Right renal cortex interstitium (tissue), 3 donors: ENCODE results near the gene UROS. TPM values are rescaled to one million over a fixed set of nuclear protein-coding genes. Genes with fewer than 3 reads are reported as not detected.

Source experiments
- DNase-seq, 3 donors: peaks; one replicate each; pipeline ENCODE4 v3.0.0-alpha.2; 2013; ENCODE audit warnings: low read depth in 3 of 3, low spot score in 2 of 3
- polyA plus RNA-seq, 3 donors: library from polyadenylated mRNA; unstranded; fragments of 120-200 nt; gene quantifications; one replicate each; pipeline ENCODE4 v1.2.1, GENCODE V29; 2013; ENCODE audit not compliant: insufficient read length in 3 of 3

Gene UROS
- polyA plus RNA-seq, 3 donors = 59.7 to 65.8 (median 59.8) TPM

- DNase-seq = no peak
Observed at GRCh38 chr10:125838802-125839575, 15.9 kb upstream of the UROS start.

DNA sequence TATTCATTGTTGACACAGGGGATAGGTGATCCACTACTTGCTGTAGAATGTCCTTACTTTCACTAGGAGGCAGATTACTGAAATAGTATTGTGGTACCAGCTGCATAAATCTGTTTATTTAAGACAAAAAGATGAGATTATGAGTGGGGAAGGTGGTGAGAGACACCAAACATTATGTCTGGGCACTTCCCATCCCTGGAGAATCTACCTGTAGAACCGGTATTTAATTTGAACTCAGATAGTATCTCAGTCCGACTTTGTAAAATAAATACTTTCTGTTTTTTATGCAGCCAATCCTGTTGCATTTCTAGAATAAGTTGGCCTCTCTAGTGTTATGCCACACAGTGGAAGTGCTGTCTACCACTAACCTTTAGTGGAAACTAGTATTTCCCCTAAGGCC lies 13.7 kb upstream of the UROS start:
- DNase-seq = no peak

GRCh38 chr10:125828311-125828710 lies 5.3 kb upstream of the UROS start:
- no peak for DNase-seq

DNA sequence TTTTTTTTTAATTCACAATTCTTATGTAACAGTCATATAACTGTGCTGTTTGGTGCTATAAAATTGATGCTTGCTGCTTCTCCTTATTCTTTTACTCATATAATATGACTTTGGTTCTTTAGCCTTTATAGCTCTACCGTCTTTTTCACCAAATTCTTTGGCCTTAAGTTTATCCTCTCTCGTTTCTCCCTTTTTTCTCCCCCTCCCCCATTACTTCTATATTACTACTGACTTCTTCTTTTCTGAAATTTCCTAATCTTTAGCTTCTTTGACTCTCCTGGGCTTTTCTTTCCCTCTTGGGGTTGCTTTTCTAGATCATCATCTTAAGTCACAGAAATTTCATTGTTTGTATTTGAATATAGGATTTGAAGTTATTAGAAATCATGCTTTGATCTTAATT lies 4.1 kb upstream of the UROS start:
- no peak for DNase-seq

GRCh38 chr10:125824736-125825135 lies 1.7 kb upstream of the UROS start:
- no peak for DNase-seq

DNA sequence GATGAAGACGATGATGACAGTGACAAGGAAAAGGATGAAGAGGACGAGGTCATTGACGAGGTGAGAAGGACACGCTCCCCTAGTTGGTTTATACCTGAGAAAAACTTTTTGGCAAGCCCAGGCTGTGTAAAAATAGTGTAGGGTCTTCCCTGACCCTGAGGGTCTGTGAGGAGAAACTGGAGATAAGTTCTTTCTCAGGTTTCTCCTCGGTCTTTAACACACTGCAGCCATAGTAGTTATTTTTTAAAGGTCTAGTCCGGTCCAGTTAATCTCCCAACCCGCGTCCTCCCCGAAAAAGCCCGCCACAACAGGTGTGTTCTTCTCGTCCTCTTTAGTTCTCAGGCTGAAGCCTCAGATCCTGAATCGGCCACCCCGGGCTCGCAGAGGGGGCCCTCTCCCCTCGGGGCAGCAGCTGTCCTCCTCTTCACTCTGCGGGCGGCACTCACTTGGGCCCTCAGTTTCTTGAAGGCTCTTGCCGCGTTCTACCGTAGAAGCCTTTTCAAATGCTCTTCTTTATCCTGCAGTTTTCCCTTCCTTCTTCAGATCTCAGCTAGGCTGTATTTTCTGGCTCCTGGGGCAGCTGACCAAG lies 699 bp upstream of the UROS start:
- no peak for DNase-seq

DNA sequence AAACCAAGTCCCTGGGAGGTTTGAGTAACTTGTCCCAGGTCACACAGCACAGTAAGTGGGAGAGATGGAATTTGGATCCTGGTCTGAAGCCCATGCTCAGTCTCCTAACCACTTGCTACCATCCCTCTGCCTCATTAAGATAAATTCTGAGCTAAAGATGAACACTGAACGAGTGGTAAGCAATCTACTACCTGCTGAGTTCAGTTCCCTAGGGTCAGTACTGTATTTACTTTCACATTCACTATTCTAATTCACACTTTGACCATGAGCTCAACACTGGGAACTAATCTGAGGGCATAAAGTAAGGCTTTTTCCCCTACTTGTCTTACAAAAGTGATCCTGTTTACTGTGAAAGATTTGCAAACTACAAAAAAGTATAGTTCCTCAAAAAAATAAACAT lies 2.4 kb downstream of the UROS start:
- DNase-seq = no peak

GRCh38 chr10:125817337-125817946 lies 5.6 kb downstream of the UROS start:
- DNase-seq = no peak

GRCh38 chr10:125816548-125816947 lies 6.5 kb downstream of the UROS start:
- DNase-seq = no peak

GRCh38 chr10:125815764-125816163 lies 7.3 kb downstream of the UROS start:
- no peak for DNase-seq

DNA sequence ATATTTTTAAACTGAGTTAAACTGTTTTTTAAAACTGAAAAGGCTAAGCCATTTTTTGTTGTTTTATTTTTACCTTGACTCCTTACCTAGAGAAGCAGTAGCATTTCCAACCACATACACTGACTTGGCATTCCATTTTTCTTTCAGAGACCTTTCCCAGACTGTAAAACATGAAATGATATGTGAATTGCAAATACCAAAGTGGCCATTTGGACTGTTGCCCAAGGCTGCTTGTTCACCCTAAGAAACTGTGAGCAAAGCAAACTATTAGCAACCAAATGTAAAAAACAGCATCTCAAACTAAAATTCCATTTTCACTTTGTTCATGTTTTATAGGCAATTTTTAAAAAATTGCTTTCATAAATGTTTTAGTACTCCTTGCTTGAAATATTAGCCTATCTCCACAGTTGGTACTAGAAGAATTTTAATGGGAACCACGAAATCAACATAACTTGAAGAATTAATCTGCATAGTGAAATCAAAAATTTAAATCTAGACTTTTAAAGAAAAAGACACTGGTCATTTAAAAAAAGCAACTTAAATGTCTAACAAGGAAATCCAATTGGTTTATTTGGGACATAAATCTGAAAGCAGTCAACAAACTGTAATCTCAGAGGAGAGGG lies 10.8 kb downstream of the UROS start:
- peak in 1 of 3 donors; percentile 10 for DNase-seq

GRCh38 chr10:125811251-125811650 lies 11.8 kb downstream of the UROS start:
- DNase-seq = no peak

- no peak for DNase-seq
Observed at GRCh38 chr10:125808047-125808446, 15.0 kb downstream of the UROS start.

GRCh38 chr10:125802739-125803138 lies 20.3 kb downstream of the UROS start:
- DNase-seq = no peak

- no peak for DNase-seq
Observed at GRCh38 chr10:125802131-125802530, 20.9 kb downstream of the UROS start.

GRCh38 chr10:125801574-125801973 lies 21.5 kb downstream of the UROS start:
- DNase-seq = no peak

DNA sequence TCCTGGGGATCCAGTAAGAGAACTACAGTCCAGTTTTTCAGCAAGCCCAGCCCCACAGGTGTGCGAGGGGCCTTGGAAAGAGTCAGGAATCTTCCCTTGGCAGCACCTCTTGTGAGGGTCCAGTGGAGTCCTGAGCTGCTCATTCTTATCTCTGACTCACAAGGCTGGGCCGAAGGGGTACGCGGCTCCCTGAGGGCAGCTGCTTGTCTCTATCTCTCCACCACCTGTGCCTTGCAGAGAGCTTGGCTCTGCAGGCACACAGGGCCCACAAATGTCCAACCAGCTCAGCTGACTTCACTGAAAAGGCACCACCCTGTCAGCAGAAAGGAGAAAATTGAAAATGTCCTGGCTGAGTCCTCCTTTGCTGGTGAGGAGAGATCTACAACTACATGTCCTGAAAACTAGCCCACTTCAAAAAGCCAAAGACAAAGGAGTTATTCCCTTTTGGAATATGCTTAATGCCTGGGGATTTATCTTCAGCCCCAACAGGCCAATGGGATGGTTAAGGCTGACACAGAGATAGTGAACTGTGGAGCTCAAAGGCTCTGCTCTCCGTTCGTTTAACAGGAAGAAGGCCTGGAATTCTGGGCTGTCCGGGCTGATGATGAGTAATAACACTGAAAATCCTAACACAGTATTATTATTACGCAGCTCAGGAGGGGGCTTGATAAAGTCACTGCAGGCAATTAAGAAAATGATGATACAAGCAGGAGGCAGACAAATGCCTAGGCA lies 23.4 kb downstream of the UROS start:
- DNase-seq = no peak

DNA sequence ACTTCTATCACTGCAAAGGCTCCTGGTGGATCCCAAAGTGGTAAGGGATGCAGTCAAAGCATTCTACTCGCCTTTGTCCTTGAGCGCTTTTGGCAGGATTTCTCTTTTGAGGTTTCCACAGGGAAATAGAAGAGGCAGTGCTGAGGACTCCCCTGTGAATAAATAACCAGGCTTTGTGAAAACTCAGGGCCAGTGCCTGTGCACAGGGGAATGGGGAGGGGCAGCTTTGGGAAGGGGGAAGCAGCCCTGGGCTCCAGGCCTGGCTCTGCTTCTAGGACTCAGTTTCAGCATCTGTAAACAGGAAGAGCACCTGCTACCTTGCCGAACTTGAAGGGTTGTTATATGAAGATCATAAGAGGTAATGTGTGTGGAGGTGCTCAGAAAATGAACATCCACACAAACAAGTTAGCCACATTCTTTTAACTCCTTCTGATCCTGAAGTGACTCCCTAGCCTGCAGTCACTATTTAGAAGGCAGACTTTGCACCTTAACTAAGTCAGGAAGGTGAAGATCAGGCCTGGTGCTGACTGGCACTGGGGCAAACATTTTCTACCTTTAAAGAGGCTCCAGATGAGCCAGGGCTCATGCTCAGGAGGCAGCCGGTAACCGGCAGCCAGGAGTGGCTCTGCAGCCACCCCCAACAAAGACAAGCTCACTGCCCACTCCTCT lies 24.9 kb downstream of the UROS start:
- DNase-seq = no peak

GRCh38 chr10:125797424-125797823 lies 25.6 kb downstream of the UROS start:
- DNase-seq = no peak

GRCh38 chr10:125795637-125796190 lies 27.3 kb downstream of the UROS start:
- no peak for DNase-seq
